ENCODE data around the gene GPX6.
"Not testable (repeated sequence)": the region's sequence is repeated elsewhere in the genome, so short reads cannot be mapped to it uniquely, and the experiment has no call there.

Gene GPX6

GRCh38 chr6:28480253-28480932 lies 35.2 kb downstream of the GPX6 start:
- no peak for DNase-seq

GRCh38 chr6:28478518-28478917 lies 37.1 kb downstream of the GPX6 start:
- DNase-seq: no peak

GRCh38 chr6:28474441-28475219 lies 41.0 kb downstream of the GPX6 start:
- peak; percentile 14 for DNase-seq

GRCh38 chr6:28469153-28469745 lies 46.3 kb downstream of the GPX6 start:
- DNase-seq: not testable (repeated sequence)

- DNase-seq: no peak
Measured at GRCh38 chr6:28468056-28468455, 47.5 kb downstream of the GPX6 start.

GRCh38 chr6:28462401-28462800 lies 53.2 kb downstream of the GPX6 start:
- no peak for DNase-seq

GRCh38 chr6:28458568-28458967 lies 57.0 kb downstream of the GPX6 start:
- DNase-seq: no peak

Measured in CD4-positive, alpha-beta T cell treated with Interleukin-12 subunit alpha and Interleukin-12 subunit beta, for 1 hour (primary cell).